Stimulated activated CD8-positive, alpha-beta memory T cell treated with anti-CD3 and anti-CD28 coated beads, Interleukin-12 subunit alpha, Interleukin-12 subunit beta, amount 100 ng/mL, for 1 hour (primary cell): ENCODE results near the gene ZEB2.

ENCODE experiments used
- DNase-seq: peaks from one replicate; pipeline ENCODE4 v3.0.0-alpha.2; 2020; ENCODE audit warnings: low read depth

The ZEB2 gene

GRCh38 chr2:144351687-144352086 is 168.2 kb downstream of the ZEB2 start:
- DNase-seq, result no peak

GRCh38 chr2:144350151-144350802 is 169.6 kb downstream of the ZEB2 start:
- no peak for DNase-seq

- no peak for DNase-seq
Measured at GRCh38 chr2:144349674-144350073, 170.2 kb downstream of the ZEB2 start.

GRCh38 chr2:144348846-144349245 is 171.1 kb downstream of the ZEB2 start:
- no peak for DNase-seq

- no peak for DNase-seq
Measured at GRCh38 chr2:144346229-144346628, 173.7 kb downstream of the ZEB2 start.

- DNase-seq, result no peak
Measured at GRCh38 chr2:144343145-144343544, 176.8 kb downstream of the ZEB2 start.

GRCh38 chr2:144341538-144341937 is 178.4 kb downstream of the ZEB2 start:
- no peak for DNase-seq

- DNase-seq, result no peak
Measured at GRCh38 chr2:144339048-144339447, 180.9 kb downstream of the ZEB2 start.

DNA sequence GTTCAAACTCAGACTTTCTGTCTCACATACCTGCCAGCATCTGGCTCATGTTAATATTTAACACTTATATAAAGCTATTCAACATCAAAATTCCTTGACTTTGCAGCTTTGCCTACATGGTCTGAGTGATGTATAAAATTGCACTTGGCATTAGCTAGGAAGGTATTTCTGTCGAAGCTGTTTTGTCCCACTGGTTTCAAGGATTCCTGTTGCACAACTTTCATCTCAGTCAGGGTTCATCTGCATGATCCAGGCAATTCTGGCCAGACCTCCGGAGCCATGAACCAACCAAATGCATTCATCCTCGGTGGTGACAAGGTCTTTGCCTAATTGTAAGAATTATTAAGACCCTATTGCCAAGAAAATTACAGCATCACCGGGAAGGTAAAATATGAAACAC is 185.4 kb downstream of the ZEB2 start:
- no peak for DNase-seq
